Activated CD4-positive, alpha-beta memory T cell treated with anti-CD3 and anti-CD28 coated beads, Interleukin-2, amount 10 ng/mL, durations not matched to agents 7 days and 5 days (primary cell): Measurements from ENCODE around the gene CIPC. TPM values are rescaled to one million over a fixed set of nuclear protein-coding genes. Genes with fewer than 3 reads are reported as not detected.

ENCODE experiments used
- CTCF ChIA-PET: fragments of 350-600 bp; sonication (Branson Sonifier 250); formaldehyde crosslinking; loops from one replicate; lab custom pipeline; 2021; ENCODE audit warnings: antibody characterized with exemption, inconsistent platforms; lab: Charles Lee
- POLR2A ChIA-PET: fragments of 350-600 bp; sonication (Branson Sonifier 250); formaldehyde crosslinking; loops from one replicate; lab custom pipeline; 2021; ENCODE audit warnings: antibody characterized with exemption; lab: Charles Lee
- DNase-seq: peaks from one replicate; pipeline ENCODE4 v3.0.0-alpha.2; 2020
- H3K27ac Mint-ChIP-seq: one replicate; pipeline ENCODE4 v1.8.0; 2021; ENCODE audit warnings: mild to moderate bottlenecking, mixed read lengths
- H3K27me3 Mint-ChIP-seq: one replicate; pipeline ENCODE4 v1.8.0; 2021; ENCODE audit warnings: mixed read lengths
- H3K36me3 Mint-ChIP-seq: one replicate; pipeline ENCODE4 v1.8.0; 2021; ENCODE audit warnings: low read depth, mixed read lengths
- H3K4me1 Mint-ChIP-seq: one replicate; pipeline ENCODE4 v1.8.0; 2021; ENCODE audit warnings: mixed read lengths
- H3K4me3 Mint-ChIP-seq: one replicate; pipeline ENCODE4 v1.8.0; 2021; ENCODE audit warnings: mild to moderate bottlenecking, mixed read lengths
- H3K9me3 Mint-ChIP-seq: one replicate; pipeline ENCODE4 v1.8.0; 2021; ENCODE audit warnings: mixed read lengths
- total RNA-seq, 2 experiments: library from RNA; stranded (reverse); gene quantifications; one replicate each; pipeline ENCODE4 v1.2.3, GENCODE V29; 2021

Gene CIPC
- total RNA-seq, 2 experiments from 2014 or later, result 9.6 to 12.8 TPM

GRCh38 chr14:77106666-77107065 is 8.6 kb downstream of the CIPC start:
- no peaks in the 10 kb centered on the region for H3K9me3 Mint-ChIP-seq
- POLR2A ChIA-PET, result interaction anchor here (0.5 kb wide), 1 partner anchor 259 kb away, joined by 4 read pairs; no protein-coding TSS in a partner anchor
- H3K4me1 Mint-ChIP-seq, result no peaks in the 10 kb centered on the region
- H3K27me3 Mint-ChIP-seq, result no peaks in the 10 kb centered on the region
- CTCF ChIA-PET, result no interaction called here
- H3K36me3 Mint-ChIP-seq, result peaks cover 25% of the 10 kb centered on the region
- no peak overlapping the region for H3K27ac Mint-ChIP-seq
- no peak overlapping the region for H3K4me3 Mint-ChIP-seq
- no peak for DNase-seq

GRCh38 chr14:77107228-77107627 is 9.2 kb downstream of the CIPC start:
- POLR2A ChIA-PET, result interaction anchor here (0.9 kb wide), 1 partner anchor 9 kb away, joined by 3 read pairs; the partner anchor contains the start of gene CIPC
- peaks cover 25% of the 10 kb centered on the region for H3K36me3 Mint-ChIP-seq
- no peak overlapping the region for H3K27ac Mint-ChIP-seq
- no peaks in the 10 kb centered on the region for H3K4me1 Mint-ChIP-seq
- no peak overlapping the region for H3K4me3 Mint-ChIP-seq
- no peaks in the 10 kb centered on the region for H3K27me3 Mint-ChIP-seq
- DNase-seq, result no peak
- no peaks in the 10 kb centered on the region for H3K9me3 Mint-ChIP-seq
- CTCF ChIA-PET, result no interaction called here

GRCh38 chr14:77108753-77109152 is 10.7 kb downstream of the CIPC start:
- H3K27ac Mint-ChIP-seq, result no peak overlapping the region
- CTCF ChIA-PET, result interaction anchor here (0.8 to 1.5 kb wide), 4 partner anchors 9 to 207 kb away, joined by 3 to 5 read pairs (median 4); no protein-coding TSS in a partner anchor
- H3K4me3 Mint-ChIP-seq, result no peak overlapping the region
- no peak for DNase-seq
- no peaks in the 10 kb centered on the region for H3K4me1 Mint-ChIP-seq
- POLR2A ChIA-PET, result no interaction called here
- H3K27me3 Mint-ChIP-seq, result no peaks in the 10 kb centered on the region
- no peaks in the 10 kb centered on the region for H3K9me3 Mint-ChIP-seq
- peaks cover 31% of the 10 kb centered on the region for H3K36me3 Mint-ChIP-seq

- ChIA-PET CTCF (interaction anchor here (0.9 to 1.5 kb wide), 3 partner anchors 10 to 42 kb away, joined by 3 to 5 read pairs (median 3); no protein-coding TSS in a partner anchor), POLR2A (interaction anchor here (1.7 kb wide), 1 partner anchor 14 kb away, joined by 4 read pairs; no protein-coding TSS in a partner anchor)
- DNase-seq, result no peak
- no peaks in the 10 kb centered on the region for H3K27me3 Mint-ChIP-seq
- no peaks in the 10 kb centered on the region for H3K4me1 Mint-ChIP-seq
- no peak overlapping the region for H3K27ac Mint-ChIP-seq
- H3K36me3 Mint-ChIP-seq, result peaks cover 36% of the 10 kb centered on the region
- H3K9me3 Mint-ChIP-seq, result no peaks in the 10 kb centered on the region
- no peak overlapping the region for H3K4me3 Mint-ChIP-seq
Observed at GRCh38 chr14:77109656-77110055, 11.6 kb downstream of the CIPC start.

GRCh38 chr14:77110286-77110685 is 12.2 kb downstream of the CIPC start:
- POLR2A ChIA-PET, result interaction anchor here (1.7 kb wide), 1 partner anchor 13 kb away, joined by 4 read pairs; no protein-coding TSS in a partner anchor

GRCh38 chr14:77111021-77111420 is 13.0 kb downstream of the CIPC start:
- H3K4me3 Mint-ChIP-seq, result no peak overlapping the region
- H3K9me3 Mint-ChIP-seq, result no peaks in the 10 kb centered on the region
- H3K4me1 Mint-ChIP-seq, result no peaks in the 10 kb centered on the region
- no peaks in the 10 kb centered on the region for H3K27me3 Mint-ChIP-seq
- DNase-seq, result no peak
- H3K27ac Mint-ChIP-seq, result no peak overlapping the region
- peaks cover 36% of the 10 kb centered on the region for H3K36me3 Mint-ChIP-seq
- ChIA-PET POLR2A (interaction anchor here (1.7 kb wide), 1 partner anchor 12 kb away, joined by 4 read pairs; no protein-coding TSS in a partner anchor), CTCF (no interaction called here)

More at GRCh38 chr14:77110286-77110685, 12.2 kb downstream of the CIPC start:
- DNase-seq, result no peak
- CTCF ChIA-PET, result interaction anchor here (1.3 kb wide), 1 partner anchor 42 kb away, joined by 3 read pairs; no protein-coding TSS in a partner anchor
- Mint-ChIP-seq H3K27ac (no peak overlapping the region), H3K27me3 (no peaks in the 10 kb centered on the region), H3K4me3 (no peak overlapping the region), H3K9me3 (no peaks in the 10 kb centered on the region), H3K4me1 (no peaks in the 10 kb centered on the region), H3K36me3 (peaks cover 36% of the 10 kb centered on the region)

- ChIA-PET CTCF (interaction anchor here (0.8 to 1.4 kb wide), 4 partner anchors 11 to 100 kb away, joined by 3 to 6 read pairs (median 4); partner anchors contain the start of gene CIPC), POLR2A (interaction anchor here (1.6 kb wide), 1 partner anchor 16 kb away, joined by 7 read pairs; the partner anchor contains the start of gene CIPC)
- Mint-ChIP-seq H3K9me3 (no peaks in the 10 kb centered on the region), H3K4me3 (no peak overlapping the region), H3K27me3 (no peaks in the 10 kb centered on the region), H3K36me3 (peaks cover 24% of the 10 kb centered on the region), H3K27ac (no peak overlapping the region), H3K4me1 (no peaks in the 10 kb centered on the region)
- DNase-seq, result no peak
Observed at GRCh38 chr14:77113644-77114043, 15.6 kb downstream of the CIPC start.

GRCh38 chr14:77114609-77115008 is 16.6 kb downstream of the CIPC start:
- CTCF ChIA-PET, result interaction anchor here (1.3 to 1.4 kb wide), 2 partner anchors 10 to 16 kb away, joined by 3 to 6 read pairs; partner anchors contain the start of gene CIPC

GRCh38 chr14:77116172-77116817 is 18.2 kb downstream of the CIPC start:
- H3K9me3 Mint-ChIP-seq, result no peaks in the 10 kb centered on the region
- ChIA-PET POLR2A (interaction anchor here (1.0 kb wide), 1 partner anchor 17 kb away, joined by 3 read pairs; no protein-coding TSS in a partner anchor), CTCF (interaction anchor here (1.0 kb wide), 3 partner anchors 8 to 11 kb away, joined by 3 to 5 read pairs (median 3); no protein-coding TSS in a partner anchor)
- peaks cover 14% of the 10 kb centered on the region for H3K36me3 Mint-ChIP-seq
- no peak for DNase-seq
- no peaks in the 10 kb centered on the region for H3K27me3 Mint-ChIP-seq
- no peak overlapping the region for H3K27ac Mint-ChIP-seq
- H3K4me3 Mint-ChIP-seq, result no peak overlapping the region
- peaks cover 16% of the 10 kb centered on the region for H3K4me1 Mint-ChIP-seq

More at GRCh38 chr14:77114609-77115008, 16.6 kb downstream of the CIPC start:
- Mint-ChIP-seq H3K4me1 (peaks cover 2% of the 10 kb centered on the region), H3K4me3 (no peak overlapping the region), H3K27me3 (no peaks in the 10 kb centered on the region), H3K27ac (no peak overlapping the region), H3K9me3 (no peaks in the 10 kb centered on the region), H3K36me3 (peaks cover 20% of the 10 kb centered on the region)
- no peak for DNase-seq
- POLR2A ChIA-PET, result no interaction called here

- Mint-ChIP-seq H3K4me1 (peaks cover 37% of the 10 kb centered on the region), H3K27ac (peak overlapping the region; percentile 80), H3K9me3 (no peaks in the 10 kb centered on the region), H3K36me3 (peaks cover 2% of the 10 kb centered on the region), H3K4me3 (no peak overlapping the region), H3K27me3 (peaks cover 8% of the 10 kb centered on the region)
- POLR2A ChIA-PET, result interaction anchor here (1.2 to 2.5 kb wide), 4 partner anchors 21 to 307 kb away, joined by 3 to 20 read pairs (median 4); partner anchors contain the start of genes ANGEL1, CIPC, SAMD15 and TMED8
- DNase-seq, result peak; percentile 25
- CTCF ChIA-PET, result interaction anchor here (2.2 kb wide), 1 partner anchor 32 kb away, joined by 6 read pairs; no protein-coding TSS in a partner anchor
Observed at GRCh38 chr14:77119851-77120250, 21.8 kb downstream of the CIPC start.

GRCh38 chr14:77120771-77121743 is 23.0 kb downstream of the CIPC start:
- peak; percentile 73 for DNase-seq
- peak overlapping the region; percentile 74 for H3K27ac Mint-ChIP-seq
- POLR2A ChIA-PET, result interaction anchor here (0.7 to 2.5 kb wide), 7 partner anchors 22 to 309 kb away, joined by 3 to 20 read pairs (median 4); partner anchors contain the start of genes ANGEL1, CIPC, GSTZ1 and SAMD15
- H3K9me3 Mint-ChIP-seq, result no peaks in the 10 kb centered on the region
- H3K4me1 Mint-ChIP-seq, result peaks cover 45% of the 10 kb centered on the region
- H3K4me3 Mint-ChIP-seq, result peak overlapping the region; percentile 20
- CTCF ChIA-PET, result interaction anchor here (0.7 to 3.7 kb wide), 8 partner anchors 12 to 50 kb away, joined by 3 to 15 read pairs (median 4); no protein-coding TSS in a partner anchor
- peaks cover 17% of the 10 kb centered on the region for H3K27me3 Mint-ChIP-seq
- H3K36me3 Mint-ChIP-seq, result peaks cover 2% of the 10 kb centered on the region
